Left renal pelvis (tissue), 4 donors: ENCODE data around the gene BBOX1. TPM values are rescaled to one million over a fixed set of nuclear protein-coding genes. Genes with fewer than 3 reads are reported as not detected.

ENCODE experiments used
- DNase-seq, 4 donors: peaks; one replicate each; pipeline ENCODE4 v3.0.0-alpha.2; 2013; ENCODE audit warnings: low read depth in 4 of 4, low spot score in 3 of 4
- polyA plus RNA-seq, 4 donors: library from polyadenylated mRNA; unstranded; fragments of 120-200 nt; gene quantifications; one replicate each; pipeline ENCODE4 v1.2.1, GENCODE V29; 2013; ENCODE audit not compliant: insufficient read length in 4 of 4

The BBOX1 gene
- polyA plus RNA-seq, 4 donors: 1.3 to 62.2 (median 38.4) TPM

DNA sequence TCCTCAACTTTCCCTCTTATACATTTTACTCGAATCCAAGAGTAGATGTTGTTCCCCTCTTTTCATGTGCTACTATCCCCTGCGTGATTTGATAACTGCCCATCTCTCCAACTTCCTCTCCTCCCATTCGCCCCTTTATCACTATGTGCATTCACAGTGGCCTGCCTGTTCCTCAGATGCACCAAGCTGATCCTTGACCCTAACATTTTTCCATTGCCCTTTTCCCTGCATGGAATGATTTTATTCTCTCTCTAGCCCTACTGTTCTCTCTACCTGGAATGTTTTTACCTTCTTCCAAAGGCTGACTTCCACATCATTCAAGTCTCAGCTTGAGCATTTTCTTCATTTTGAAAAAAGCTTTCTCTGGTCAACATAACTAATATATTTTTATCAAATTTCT is 15.8 kb upstream of the BBOX1 start:
- no peak for DNase-seq

DNA sequence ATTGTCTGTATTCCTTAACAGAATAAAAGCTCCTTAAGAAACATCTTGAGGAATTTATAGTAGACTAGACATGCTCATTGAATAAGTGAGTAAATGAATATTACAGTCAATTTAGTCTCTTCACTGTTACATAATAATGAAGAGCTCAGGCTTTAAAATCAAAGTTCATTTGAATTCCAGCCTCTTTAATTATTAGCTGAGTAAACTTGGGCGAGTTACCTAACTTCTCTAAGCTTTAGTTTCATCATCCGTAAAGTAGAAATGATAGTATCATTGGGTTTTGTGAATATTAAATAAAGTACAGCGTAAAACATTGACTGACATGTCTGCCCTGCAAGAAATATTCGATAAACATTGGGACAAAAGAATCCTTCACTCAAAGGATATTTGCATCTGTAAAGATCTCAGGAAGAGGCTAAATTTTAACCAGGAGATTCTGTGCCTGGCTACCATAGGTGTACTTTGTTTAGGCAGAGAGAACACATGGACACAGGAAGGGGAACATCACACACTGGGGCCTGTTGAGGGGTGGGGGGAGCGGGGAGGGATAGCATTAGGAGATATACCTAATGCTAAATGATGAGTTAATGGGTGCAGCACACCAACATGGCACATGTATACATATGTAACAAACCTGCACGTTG is 15.2 kb upstream of the BBOX1 start:
- DNase-seq: no peak

DNA sequence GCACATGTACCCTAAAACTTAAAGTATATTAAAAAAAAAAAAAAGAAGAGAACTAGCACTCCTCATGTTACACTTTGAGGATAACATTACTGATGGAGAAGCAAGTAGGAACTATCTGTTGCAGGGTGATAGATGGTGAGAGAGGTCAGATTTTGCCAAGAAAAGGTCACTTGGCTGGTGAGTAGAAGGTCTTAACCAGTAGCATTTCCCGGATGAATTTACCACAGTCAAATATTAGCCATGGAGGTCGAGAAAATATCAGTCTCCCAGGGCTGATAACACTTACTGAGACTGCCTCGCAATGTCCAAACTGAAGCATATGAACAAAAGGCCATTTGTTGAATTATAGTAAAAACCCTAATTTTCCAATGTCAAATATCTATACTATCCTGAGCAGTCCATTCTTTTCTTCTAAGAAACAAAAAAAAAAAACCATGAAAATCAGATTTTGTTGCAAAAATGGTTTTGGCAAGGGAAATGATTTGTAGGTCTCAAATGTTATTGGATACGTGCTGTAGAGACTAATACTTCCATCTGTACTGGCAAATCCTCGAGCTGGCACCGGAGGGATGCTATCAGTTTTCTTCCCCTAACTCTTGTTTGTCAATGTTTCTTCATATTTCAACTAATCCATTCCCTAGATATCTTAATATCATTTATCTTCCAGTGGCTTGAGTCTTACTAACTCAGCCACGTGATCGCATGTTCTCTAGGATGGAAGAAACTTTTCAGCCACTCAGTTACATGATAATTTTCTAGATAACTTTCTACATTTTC is 14.5 kb upstream of the BBOX1 start:
- DNase-seq: no peak

DNA sequence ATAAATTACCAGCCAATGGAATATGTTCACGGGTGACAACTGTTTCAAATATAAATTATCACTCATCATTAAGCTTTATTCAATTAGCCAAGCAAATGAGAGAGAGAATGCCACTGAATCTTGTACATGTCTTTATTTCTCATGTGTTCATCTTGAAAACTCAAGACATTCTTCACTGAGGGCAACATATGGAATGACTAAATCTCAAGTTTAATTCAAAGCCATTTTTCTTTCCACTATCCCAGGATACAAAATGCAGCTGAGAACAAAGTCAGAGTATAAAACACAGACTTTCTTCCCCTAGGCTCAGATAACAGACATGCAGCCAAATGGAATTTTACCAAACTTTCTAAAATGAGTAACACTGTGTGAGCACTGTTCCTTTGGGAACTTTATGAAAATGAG is 12.1 kb upstream of the BBOX1 start:
- peak; percentile 26 to 41 (median 36) for DNase-seq

DNA sequence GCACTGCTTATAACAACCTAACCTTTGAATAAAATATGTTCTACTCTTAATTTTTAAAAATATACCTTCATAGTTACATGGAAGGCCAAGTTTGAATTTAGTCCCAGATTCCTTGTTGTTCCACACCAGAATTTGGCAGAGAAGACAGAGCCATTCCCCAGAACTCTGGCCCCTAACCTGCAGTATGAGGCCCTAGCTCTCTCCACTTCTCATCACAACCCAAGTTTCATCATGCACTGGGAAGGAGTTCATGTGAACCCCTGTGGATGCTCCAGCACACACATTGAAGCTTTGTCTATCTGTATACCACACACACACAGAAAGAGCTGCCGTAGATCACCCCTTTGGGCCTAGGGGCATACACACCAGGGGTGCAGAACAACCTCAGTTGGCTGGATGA is 10.6 kb upstream of the BBOX1 start:
- no peak for DNase-seq

DNA sequence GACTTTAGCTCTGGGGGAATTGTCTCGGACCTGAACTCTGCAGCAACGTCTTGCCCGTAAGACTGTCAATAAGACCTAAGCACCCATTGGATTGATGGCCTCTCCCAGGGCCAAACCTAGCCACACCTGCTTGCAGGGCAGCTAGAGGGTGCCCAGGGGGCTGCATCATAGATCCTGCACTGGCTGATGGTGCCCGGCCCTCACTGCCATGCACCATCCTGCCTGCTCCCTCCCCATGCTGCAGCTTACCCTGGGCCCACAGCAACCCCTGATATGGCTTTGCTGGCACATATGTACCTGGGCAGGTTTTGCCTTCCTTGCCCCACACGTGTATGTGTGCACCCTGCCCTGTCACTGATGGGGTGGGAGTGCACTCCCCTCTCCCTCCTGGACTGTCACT is 8.9 kb upstream of the BBOX1 start:
- no peak for DNase-seq

DNA sequence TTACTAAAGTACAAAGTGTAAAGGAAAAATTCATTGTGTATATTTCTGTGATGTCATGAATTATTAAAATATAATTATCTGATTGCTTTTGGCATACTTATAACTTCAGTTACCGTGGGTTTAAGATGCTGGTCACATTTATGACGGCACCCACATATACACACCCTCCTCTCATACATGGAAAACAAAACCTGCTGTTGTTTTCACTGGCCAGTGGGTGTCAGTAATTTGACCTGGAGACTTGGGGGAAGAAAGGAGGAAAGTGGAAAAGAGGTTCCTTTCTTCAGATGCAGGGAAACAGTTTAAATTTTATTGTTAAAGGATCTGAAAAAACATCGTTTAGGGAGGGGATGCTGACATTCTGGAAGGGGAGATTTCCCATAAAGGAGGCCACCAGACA is 742 bp upstream of the BBOX1 start:
- no peak for DNase-seq

DNA sequence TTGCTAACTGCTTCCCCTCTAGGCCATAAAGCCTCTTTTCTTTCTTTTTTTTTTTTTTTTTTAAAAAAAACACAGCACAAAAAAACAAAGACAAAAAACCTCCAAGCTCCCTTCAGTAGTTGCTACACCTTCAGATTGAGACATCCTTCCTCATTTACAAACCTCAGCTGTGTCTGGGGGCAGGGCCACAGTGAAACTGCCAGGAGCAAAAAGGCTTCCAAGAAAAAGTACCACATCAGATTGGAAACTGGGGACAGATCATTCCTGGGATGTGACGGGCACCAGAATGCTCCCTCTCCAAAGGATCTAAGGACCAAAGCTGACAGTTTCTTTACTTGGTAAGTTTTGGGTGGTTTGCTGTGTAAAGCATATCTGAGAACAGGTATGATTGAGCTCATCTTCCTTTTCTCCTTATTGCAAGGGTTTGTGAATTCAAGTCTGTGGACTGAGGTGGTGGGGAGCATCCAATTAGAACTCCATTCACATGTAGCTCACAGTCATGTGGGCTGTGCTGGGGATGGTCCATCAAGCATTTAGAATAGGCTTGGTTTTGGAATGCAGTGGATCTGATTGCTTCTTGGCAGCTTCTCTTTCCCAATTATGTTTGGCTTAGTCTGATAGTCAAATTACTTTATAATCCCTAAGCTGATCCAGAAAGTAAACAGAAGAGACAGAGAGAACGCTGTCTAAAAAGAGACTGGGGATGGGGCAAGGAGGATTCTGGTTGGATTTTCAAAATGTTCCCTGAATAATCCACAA is 705 bp downstream of the BBOX1 start:
- DNase-seq: no peak

DNA sequence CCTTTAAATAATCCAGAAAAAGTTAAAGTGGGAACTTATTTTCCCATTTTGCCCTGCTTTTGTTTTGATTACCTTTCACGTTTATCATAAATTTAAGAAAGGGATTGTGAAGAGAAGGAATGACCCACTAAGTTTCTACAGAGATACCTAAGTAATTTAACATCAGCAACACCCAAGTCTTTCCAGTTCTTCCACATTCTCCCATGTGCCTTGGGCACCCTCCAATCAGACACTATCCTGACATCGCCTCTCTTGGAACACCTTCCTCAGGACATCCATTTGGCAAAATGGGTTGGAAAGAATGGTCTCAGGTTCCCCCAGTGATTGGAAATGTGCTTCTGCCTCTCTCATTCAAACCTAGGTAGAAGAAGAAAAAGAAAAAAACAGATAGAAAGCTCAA is 6.3 kb downstream of the BBOX1 start:
- DNase-seq: no peak

DNA sequence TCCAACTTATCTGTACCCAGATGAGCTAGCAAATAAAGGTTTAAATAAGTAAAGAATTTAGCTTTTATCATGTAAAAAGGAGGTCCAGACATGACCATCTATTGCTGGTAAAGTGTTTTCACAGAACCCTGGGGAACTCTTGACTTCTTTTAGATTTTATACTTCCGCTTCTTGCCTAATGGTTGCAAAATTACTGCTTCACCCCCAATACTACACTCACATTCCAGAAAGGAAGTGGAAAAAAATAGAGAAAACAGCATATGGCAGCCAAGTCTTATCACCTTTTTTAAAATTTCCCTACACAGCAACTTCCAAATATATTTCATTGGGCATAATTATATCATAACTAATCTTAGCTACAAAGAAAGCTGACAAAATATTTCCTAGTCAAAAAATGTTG is 12.1 kb downstream of the BBOX1 start:
- no peak for DNase-seq

DNA sequence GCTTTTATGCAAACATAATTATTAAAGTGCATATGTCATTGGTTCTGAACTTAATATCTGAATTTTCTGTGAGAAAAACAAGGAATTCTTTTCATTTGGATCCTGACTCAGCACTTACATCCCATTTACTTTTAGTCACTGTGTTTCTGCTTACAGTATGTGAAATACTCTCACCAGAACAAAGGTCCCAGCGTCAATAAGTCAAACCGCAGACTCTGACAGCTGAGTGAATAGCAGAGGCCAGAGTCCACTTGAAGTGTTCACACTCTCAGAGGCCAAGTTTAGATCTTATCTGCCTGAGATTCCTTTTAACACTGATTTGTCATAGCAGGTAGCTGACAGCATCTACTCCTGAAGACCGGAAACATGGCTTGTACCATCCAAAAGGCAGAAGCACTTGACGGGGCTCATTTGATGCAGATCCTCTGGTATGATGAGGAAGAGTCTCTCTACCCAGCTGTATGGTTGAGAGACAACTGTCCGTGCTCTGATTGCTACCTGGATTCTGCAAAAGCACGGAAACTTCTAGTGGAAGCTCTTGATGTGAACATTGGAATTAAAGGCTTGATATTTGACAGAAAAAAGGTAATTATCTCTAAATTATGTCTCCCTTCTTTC is 14.6 kb downstream of the BBOX1 start:
- DNase-seq: no peak

DNA sequence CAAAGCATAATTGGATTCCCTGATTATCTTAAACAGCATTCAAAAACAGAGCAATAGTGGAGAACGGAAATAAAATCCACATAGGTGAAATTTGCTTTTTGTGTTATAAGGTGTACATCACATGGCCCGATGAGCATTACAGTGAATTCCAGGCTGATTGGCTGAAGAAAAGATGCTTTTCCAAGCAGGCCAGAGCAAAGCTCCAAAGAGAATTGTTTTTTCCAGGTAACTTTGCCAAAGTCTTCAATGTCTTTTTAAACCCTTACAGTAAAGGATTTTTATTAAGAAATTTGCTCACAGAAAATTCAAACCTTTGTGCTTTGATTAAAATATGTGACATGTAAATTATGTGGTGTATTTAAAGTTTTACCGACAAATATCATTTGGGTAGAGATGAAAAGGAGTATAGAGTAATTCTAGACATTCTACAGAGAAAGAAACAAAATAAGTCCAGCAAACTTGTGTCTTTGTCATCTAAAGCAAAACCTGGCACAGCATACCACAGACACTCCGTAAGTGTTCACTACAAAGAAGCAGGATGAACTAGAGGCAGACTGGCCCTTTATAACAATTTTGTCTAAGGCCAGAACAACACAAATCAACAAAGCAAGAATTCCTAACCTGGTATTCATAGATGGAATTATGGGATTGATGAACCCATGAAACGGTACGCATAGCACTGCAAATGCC is 16.6 kb downstream of the BBOX1 start:
- DNase-seq: no peak

DNA sequence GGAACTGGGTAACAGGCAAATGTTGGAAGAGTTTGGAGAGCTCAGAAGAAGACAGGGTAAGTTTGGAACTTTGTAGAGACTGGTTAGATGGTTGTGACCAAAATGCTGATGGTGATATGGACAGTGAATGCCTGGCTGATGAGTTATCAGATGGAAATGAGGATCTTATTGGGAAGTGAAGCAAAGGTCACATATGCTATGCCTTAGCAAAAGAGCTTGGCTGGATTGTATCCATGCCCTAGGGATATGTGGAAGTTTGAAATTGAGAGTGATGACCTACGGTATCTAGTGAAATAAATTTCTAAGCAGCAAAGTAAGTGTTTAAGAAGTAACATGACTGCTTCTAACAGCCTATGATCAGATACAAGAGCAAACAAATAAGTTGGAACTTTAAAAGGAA is 17.8 kb downstream of the BBOX1 start:
- DNase-seq: no peak

DNA sequence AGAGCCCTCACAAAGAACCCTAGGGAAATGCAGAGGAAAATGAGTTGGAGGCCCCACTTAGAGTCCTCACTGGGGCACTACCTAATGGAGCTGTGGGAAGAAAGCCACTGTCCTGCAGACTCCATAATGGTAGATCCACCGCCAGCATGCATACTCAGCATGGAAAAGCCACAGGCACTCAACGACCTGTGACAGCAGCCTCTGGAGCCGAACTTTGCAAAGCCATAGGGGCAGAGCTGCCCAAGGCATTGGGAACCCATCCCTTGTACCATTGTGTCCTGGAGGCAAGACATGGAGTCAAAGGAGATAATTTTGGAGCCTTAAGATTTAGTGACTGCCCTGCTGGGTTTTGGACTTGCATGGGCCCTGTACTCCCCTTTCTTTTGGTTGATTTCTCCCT is 18.8 kb downstream of the BBOX1 start:
- DNase-seq: no peak

DNA sequence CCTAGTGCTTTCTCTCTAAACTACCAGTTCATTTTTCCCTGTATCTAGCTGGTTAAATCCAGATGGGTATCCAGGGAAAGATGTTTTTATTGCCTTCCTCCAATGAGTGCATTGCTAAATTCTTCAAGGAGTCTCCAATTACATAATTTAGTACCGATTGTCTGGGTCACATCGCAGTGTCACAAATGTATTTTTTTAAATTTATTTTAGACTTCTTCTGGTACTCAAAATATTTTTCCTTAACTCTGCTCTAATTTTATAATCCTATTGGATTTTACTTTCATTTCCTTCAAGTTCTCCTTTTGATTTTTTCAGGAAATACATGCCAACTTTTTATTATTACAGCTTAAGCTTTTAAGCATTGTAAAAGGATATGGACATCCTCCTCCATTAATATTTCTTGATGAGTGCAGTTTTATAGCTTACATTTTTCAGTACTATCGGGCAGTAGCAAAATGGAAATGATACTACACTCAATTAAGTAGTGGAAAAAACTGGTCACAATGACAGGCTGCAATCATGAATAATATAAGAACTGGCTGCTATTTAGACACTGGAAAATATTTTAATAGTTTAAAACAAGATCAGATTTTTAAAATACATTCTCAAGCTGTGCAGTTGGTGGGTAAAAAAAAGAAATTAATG is 20.3 kb downstream of the BBOX1 start:
- no peak for DNase-seq

DNA sequence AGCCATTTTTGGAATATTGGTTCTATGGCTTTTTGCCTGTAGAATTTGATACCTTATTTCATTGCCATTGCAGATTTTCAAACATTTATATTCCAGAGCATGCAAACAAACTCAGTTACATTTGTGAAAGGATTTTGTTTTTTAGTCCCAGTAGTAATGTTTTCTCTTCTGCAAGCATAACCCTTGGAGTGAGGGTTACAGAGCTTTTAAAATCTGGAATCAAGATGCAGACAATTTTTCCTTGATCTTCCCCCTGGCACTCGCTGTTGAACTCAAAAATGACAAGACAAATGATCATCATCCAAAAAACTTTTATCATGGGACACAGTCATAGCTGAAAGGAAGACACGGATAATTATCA is 20.8 kb downstream of the BBOX1 start:
- DNase-seq: no peak

DNA sequence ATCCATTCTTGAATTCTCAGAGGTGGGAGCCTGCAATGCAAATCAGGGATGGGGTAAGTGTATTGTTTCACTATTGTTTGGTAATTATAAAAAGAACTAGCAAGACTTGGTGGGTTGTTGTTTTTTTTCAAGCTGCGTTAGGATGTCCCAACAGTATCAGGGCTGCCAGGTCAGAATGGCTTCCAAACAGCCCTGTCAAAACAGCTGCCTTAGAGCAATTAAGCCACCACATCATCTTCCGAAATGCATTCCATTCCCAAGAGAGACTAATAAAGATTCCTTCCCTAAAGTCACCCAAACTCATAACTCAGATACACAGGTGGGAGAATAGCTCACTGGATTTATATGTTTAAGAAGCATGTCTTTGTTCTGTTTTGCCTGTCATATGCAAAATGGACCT is 23.5 kb downstream of the BBOX1 start:
- no peak for DNase-seq

DNA sequence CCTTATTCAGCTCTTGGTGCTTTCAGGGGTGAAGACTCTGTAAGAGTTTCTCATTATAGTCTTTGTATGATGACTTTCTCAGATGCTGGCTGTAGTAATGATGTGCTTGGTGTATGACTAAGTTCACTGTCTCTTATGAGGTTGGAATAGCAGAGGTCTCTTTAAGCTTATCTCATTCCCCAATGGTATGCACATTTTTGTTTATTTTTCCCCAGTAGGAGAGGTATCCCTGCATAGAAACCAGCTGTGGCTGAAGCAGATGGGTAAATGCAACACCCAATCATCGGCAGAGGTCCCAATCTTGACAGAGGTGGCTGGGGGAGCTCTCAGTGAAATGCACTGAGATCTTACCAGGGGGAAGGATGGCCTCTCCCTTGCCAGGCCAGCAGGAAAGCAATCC is 34.6 kb downstream of the BBOX1 start:
- no peak for DNase-seq

DNA sequence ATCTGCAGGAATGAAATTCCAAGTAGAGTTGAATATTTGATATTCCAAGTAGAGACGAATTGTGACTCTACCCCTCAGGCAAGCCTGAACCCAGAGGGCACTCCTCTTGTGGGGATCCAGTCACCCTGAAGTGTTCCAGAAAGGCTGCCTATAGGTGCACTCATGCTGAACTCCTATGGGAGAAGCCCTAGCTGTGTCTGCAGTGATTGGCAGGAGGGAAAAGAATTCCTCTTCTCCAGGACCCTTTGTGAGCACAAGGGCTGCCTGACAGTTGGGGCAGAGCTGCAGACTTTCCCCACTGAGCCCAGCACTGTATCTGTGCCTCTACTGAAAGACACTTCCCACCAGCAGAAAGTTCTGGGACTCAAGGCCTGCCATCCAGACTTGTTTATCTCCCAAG is 35.0 kb downstream of the BBOX1 start:
- no peak for DNase-seq

DNA sequence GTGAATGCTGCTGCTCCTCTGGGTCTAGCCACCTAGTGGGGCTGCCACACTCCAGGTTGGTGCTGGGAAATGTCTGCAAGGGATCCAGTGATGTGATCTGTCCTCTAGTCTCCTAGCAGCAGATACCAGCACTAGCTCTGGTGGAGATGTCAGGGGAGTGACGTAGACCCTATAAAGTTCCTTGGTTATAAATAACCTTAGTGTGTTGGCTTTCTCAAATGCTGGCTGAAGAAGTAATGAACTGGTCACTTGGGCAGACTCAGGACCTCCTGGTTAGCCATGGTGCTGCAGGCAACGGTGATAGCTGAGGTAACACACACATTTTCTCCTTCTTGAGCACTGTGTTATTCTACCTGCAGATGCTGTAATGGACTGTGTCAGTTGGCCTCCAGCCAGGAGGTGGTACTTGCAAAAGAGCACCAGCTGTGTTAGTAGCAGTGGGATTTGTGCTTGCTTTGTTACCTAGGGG is 35.5 kb downstream of the BBOX1 start:
- DNase-seq: no peak
